ENCODE data around the gene CCNY.

Gene CCNY

DNA sequence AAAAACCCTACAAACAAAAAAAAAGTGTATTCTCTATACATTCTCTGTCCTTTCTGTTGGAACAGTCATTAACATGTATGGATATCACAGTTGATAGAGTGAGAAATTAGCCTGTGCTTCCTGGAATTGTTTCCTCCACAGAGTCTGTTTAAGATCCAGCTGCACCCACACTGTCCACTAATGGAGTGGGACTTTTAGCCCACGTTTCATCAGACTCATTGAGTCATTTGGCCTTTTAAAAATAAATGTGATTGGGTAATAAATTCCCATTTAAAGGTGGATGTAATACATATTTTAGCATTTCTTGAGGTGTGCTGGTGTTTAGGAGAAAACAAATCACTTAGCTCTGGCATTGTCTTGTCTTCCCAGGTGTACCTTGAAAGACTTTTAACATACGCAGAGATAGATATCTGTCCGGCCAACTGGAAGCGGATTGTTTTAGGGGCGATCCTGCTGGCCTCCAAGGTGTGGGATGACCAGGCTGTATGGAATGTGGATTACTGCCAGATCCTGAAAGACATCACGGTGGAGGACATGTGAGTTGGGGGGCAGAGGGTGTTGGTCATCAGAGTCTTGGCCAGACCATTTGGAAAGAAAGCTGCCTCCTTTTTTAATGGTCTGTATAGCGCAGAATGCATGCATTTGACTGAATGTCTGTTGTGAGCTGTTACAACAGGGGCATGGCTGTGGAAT is 216.5 kb downstream of the CCNY start:
- DNase-seq (ENCODE audit: insufficient read length, low spot score), result no peak
- no peak for FAIRE-seq
- TF ChIP-seq SPI1 (IDR thresholded peaks at IDR 0.05; ENCODE audit: low read depth, low read length), result no peak
- no peak for TF ChIP-seq PAX5 (IDR thresholded peaks at IDR 0.05; ENCODE audit: insufficient read depth, low read length, severe bottlenecking)
- no peak for TF ChIP-seq POLR2AphosphoS5 (IDR thresholded peaks at IDR 0.05; ENCODE audit: low read depth, low read length)
- TF ChIP-seq POU2F2 (IDR thresholded peaks at IDR 0.05; ENCODE audit: low read depth, low read length), result no peak
- no peak for TF ChIP-seq POLR2A (IDR thresholded peaks at IDR 0.05; ENCODE audit: low read depth, low read length)
- no peak for TF ChIP-seq TAF1 (IDR thresholded peaks at IDR 0.05; ENCODE audit: low read depth, low read length)

DNA sequence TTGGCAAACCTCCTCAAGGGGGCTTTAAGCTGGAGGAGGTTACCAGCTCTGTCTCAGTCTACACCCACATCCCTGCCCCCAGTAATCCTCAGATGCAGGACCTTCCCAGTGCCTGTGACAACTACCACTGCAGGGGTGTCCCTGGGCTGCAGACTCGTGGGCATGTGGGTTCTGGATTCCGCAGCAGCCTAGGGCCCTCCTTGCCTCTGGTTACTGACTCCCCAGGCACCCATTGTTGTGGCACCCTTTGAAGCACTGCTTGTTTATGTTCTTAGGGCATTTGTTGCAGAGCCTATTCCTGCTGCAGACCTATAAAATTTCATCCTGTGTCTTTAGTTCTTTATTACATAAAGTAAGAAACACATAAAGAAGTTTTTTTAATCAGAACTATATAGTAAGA is 217.7 kb downstream of the CCNY start:
- FAIRE-seq, result no peak
- TF ChIP-seq POU2F2 (IDR thresholded peaks at IDR 0.05; ENCODE audit: low read depth, low read length), result no peak
- no peak for TF ChIP-seq POLR2AphosphoS5 (IDR thresholded peaks at IDR 0.05; ENCODE audit: low read depth, low read length)
- TF ChIP-seq SPI1 (IDR thresholded peaks at IDR 0.05; ENCODE audit: low read depth, low read length), result no peak
- no peak for TF ChIP-seq TAF1 (IDR thresholded peaks at IDR 0.05; ENCODE audit: low read depth, low read length)
- no peak for TF ChIP-seq POLR2A (IDR thresholded peaks at IDR 0.05; ENCODE audit: low read depth, low read length)
- no peak for TF ChIP-seq PAX5 (IDR thresholded peaks at IDR 0.05; ENCODE audit: insufficient read depth, low read length, severe bottlenecking)
- DNase-seq (ENCODE audit: insufficient read length, low spot score), result no peak

DNA sequence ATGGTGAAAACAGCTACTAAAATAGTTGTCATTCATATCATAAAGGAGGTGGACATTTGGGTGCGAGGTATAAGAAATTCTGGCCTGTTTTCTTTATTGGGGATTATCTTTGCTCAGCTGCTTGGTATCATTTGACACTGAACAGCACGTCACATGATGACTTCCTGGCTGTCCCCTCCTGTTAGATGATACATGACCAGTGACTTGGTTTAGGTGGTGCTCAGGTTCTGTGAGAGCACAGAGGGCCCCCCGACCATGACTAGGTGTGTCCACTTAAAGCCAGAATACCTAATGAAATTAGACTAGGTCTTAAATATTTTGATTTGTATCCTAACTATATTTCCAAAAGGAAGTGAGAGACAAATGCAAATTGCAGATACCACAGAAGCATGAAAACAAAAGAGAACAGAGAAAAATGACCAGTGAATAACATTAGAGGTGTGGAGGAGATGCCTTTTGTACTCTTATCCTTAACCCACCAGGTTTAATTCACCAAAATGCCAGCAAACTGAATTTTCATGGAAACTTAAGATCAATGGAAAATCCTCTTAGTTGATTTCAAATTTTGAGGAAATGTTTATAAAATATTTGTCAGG is 218.2 kb downstream of the CCNY start:
- TF ChIP-seq SPI1 (IDR thresholded peaks at IDR 0.05; ENCODE audit: low read depth, low read length) (peak; percentile 73), PAX5 (IDR thresholded peaks at IDR 0.05; ENCODE audit: insufficient read depth, low read length, severe bottlenecking) (no peak)
- no peak for DNase-seq (ENCODE audit: insufficient read length, low spot score)
- no peak for FAIRE-seq

DNA sequence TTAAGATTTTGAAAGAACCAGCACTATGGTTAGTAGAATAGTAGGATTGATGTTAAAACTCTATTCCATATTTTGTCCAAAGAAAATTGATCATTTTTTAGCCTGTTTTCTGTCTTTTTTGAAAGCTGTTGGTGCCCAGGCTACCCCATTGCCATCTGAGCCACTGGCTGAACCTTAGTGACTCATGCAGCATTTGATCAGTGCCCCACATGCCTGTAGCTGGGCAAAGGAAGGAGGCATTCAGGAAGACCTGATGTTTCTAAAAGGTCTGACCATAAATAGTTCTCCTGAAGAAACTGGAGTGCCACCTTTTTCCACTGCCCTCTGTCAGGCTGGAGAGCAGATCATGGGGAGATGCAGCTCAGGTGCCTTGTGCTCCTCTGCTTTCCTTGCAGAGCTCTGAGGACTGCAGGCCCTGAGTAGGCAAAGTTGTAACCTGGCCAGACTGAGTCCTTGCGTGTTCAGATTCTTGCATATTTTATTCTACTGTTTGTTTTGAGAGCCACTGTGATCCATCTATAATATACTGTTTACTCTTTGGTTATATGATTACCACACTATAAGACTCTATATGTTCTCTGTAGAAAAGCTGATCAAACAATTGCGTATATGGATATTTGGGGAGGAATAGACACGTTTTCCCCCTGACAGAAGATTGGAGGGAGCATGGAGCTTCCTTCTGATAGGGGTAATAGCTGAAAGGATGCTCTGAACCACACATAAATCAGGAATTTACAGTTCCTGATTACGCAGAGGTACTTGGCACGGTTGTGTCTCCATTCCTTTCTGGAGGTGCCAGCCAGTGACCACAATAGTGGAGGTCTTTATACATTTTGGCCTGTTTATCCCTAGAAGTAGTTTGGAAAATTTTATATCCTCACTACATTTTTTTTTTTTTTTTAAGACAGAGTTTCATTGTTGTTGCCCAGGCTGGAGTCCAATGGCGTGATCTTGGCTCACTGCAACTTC is 219.9 kb downstream of the CCNY start:
- no peak for FAIRE-seq
- TF ChIP-seq POLR2A (IDR thresholded peaks at IDR 0.05; ENCODE audit: low read depth, low read length), result no peak
- TF ChIP-seq PAX5 (IDR thresholded peaks at IDR 0.05; ENCODE audit: insufficient read depth, low read length, severe bottlenecking), result no peak
- no peak for TF ChIP-seq POU2F2 (IDR thresholded peaks at IDR 0.05; ENCODE audit: low read depth, low read length)
- no peak for TF ChIP-seq POLR2AphosphoS5 (IDR thresholded peaks at IDR 0.05; ENCODE audit: low read depth, low read length)
- TF ChIP-seq SPI1 (IDR thresholded peaks at IDR 0.05; ENCODE audit: low read depth, low read length), result no peak
- no peak for TF ChIP-seq TAF1 (IDR thresholded peaks at IDR 0.05; ENCODE audit: low read depth, low read length)
- no peak for DNase-seq (ENCODE audit: insufficient read length, low spot score)

DNA sequence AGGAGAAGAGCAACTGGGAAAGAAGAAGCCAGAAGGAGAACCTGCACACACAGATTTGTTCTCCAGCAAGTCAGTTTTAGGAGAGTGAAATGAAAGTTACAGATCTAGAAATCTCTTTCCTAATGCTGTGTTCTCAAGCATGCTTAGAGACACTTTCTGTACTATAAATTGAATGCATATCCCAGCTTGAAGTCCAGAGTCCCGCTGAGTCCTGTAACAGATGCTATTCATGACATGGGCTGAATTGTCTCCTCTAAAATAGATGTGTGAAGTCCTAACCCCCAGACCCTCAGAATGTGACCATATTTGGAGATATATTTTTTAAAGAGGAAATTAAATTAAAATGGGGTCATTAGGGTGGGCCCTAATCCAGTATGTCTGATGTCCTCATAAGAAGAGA is 222.0 kb downstream of the CCNY start:
- DNase-seq (ENCODE audit: insufficient read length, low spot score), result no peak
- TF ChIP-seq POLR2A (IDR thresholded peaks at IDR 0.05; ENCODE audit: low read depth, low read length) (no peak), SPI1 (IDR thresholded peaks at IDR 0.05; ENCODE audit: low read depth, low read length) (no peak), POU2F2 (IDR thresholded peaks at IDR 0.05; ENCODE audit: low read depth, low read length) (no peak), PAX5 (IDR thresholded peaks at IDR 0.05; ENCODE audit: insufficient read depth, low read length, severe bottlenecking) (no peak), POLR2AphosphoS5 (IDR thresholded peaks at IDR 0.05; ENCODE audit: low read depth, low read length) (no peak), TAF1 (IDR thresholded peaks at IDR 0.05; ENCODE audit: low read depth, low read length) (no peak)

DNA sequence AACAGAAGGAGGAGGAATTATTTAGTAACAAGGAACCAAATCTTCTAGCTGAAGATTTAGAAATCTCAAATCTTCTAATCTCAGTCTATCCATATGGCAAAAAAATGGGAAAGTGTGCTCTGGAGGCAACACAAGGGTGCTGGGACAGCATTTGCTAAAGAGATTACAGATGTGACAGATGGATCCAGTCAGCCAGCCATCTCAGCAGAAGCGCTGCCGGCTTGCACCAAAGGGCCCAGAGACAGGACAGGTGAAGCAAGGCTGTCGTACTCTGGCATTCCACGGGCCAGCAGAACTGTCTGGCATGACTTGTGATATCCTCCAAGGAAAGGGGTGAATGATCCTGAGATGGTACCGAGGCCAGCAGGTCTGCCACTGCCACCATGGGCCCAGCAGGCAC is 223.1 kb downstream of the CCNY start:
- no peak for FAIRE-seq
- no peak for DNase-seq (ENCODE audit: insufficient read length, low spot score)

More for the DNA sequence above, 222.0 kb downstream of the CCNY start:
- no peak for FAIRE-seq

DNA sequence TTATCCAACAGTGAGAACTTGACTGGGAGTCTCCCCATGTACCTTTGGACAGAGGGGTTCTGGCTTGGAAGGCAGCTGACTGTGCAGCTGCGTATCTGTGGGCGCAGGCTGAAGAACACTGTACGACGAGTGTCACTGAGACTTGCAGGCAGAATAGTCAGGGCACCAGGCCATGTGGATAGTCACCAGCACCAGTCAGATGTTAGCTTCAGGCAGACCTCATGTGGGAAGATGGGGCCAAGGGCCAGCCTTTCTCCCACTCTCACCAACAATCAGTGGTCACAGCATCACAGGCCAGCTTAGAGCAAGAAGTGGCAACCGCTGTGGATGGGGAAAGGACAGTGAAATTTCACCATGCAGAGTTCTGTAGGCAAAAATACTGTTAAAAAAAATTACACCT is 225.4 kb downstream of the CCNY start:
- TF ChIP-seq POLR2A (IDR thresholded peaks at IDR 0.05; ENCODE audit: low read depth, low read length) (no peak), PAX5 (IDR thresholded peaks at IDR 0.05; ENCODE audit: insufficient read depth, low read length, severe bottlenecking) (no peak), POU2F2 (IDR thresholded peaks at IDR 0.05; ENCODE audit: low read depth, low read length) (no peak), POLR2AphosphoS5 (IDR thresholded peaks at IDR 0.05; ENCODE audit: low read depth, low read length) (no peak), SPI1 (IDR thresholded peaks at IDR 0.05; ENCODE audit: low read depth, low read length) (no peak), TAF1 (IDR thresholded peaks at IDR 0.05; ENCODE audit: low read depth, low read length) (no peak)
- DNase-seq (ENCODE audit: insufficient read length, low spot score) (no peak), FAIRE-seq (no peak)

More for the DNA sequence above, 223.1 kb downstream of the CCNY start:
- TF ChIP-seq PAX5 (IDR thresholded peaks at IDR 0.05; ENCODE audit: insufficient read depth, low read length, severe bottlenecking) (no peak), TAF1 (IDR thresholded peaks at IDR 0.05; ENCODE audit: low read depth, low read length) (no peak), SPI1 (IDR thresholded peaks at IDR 0.05; ENCODE audit: low read depth, low read length) (no peak), POLR2A (IDR thresholded peaks at IDR 0.05; ENCODE audit: low read depth, low read length) (no peak), POU2F2 (IDR thresholded peaks at IDR 0.05; ENCODE audit: low read depth, low read length) (no peak), POLR2AphosphoS5 (IDR thresholded peaks at IDR 0.05; ENCODE audit: low read depth, low read length) (no peak)

DNA sequence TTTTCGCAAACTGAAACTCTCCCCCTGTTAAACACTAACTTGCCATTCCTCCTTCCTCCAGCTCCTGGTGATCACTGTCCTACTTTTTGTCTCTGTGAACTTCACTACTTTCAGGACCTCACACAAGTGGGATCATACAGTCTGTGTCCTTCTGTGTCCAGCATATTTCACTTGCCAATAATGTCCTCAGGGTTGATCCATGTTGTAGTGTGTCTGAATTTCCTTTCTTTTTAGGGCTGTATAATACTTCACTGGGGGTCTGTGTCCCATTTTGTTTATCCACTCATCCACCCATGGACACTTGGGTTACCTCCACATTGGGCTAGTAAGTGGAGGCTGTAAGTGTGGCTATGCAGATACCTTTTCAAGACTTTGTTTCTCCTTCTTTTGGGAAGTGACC is 226.1 kb downstream of the CCNY start:
- FAIRE-seq (no peak), DNase-seq (ENCODE audit: insufficient read length, low spot score) (no peak)
- no peak for TF ChIP-seq POU2F2 (IDR thresholded peaks at IDR 0.05; ENCODE audit: low read depth, low read length)
- no peak for TF ChIP-seq SPI1 (IDR thresholded peaks at IDR 0.05; ENCODE audit: low read depth, low read length)
- no peak for TF ChIP-seq POLR2A (IDR thresholded peaks at IDR 0.05; ENCODE audit: low read depth, low read length)
- TF ChIP-seq PAX5 (IDR thresholded peaks at IDR 0.05; ENCODE audit: insufficient read depth, low read length, severe bottlenecking), result no peak
- TF ChIP-seq POLR2AphosphoS5 (IDR thresholded peaks at IDR 0.05; ENCODE audit: low read depth, low read length), result no peak
- no peak for TF ChIP-seq TAF1 (IDR thresholded peaks at IDR 0.05; ENCODE audit: low read depth, low read length)

Data from GM12891 (cell line).